AG08395 (cell line): ENCODE measurements around the gene TNNI2.
"Not testable (repeated sequence)": the region's sequence is repeated elsewhere in the genome, so short reads cannot be mapped to it uniquely, and the experiment has no call there.

Source experiments
- DNase-seq: peaks from one replicate; pipeline ENCODE4 v3.0.0; 2012; ENCODE audit warnings: mixed read lengths, low spot score

Gene TNNI2

DNA sequence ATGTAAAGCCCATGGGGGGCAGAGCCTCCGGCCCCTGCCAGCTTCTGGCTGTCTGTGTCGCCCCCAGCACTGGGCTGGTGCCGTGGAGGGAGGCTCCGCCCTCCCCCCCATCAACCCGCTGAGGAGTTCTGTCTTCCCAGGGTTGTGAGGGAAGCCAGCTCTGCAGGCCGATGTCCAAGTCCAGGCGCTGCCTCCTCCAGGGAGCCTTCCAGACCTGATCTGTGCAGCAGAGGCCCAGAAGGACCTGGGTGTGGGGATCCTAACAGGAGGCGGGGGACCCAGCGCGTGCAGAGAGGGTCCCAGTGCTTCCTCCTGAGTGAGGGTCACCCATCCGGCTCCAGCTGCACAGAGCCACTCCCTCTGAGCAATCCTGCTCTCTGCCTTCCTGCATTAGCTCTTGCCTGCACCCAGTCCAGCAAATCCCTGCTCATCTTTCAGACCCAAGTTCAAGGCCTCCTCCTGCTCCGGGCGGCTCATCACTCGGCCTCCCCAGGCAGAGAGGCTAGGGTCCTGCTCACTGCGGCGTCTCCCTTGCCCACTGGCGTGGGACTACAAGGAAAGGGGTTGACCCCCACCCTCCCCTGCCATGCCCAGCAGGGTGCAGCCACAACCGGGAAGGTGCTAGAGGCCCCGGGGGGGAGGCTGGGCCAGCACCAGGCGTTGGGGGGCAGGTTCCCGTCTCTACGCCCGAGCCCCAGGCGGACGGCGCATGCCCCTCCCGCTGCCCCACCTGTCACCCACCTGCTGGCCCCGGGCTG is 36.5 kb downstream of the TNNI2 start:
- no peak for DNase-seq

DNA sequence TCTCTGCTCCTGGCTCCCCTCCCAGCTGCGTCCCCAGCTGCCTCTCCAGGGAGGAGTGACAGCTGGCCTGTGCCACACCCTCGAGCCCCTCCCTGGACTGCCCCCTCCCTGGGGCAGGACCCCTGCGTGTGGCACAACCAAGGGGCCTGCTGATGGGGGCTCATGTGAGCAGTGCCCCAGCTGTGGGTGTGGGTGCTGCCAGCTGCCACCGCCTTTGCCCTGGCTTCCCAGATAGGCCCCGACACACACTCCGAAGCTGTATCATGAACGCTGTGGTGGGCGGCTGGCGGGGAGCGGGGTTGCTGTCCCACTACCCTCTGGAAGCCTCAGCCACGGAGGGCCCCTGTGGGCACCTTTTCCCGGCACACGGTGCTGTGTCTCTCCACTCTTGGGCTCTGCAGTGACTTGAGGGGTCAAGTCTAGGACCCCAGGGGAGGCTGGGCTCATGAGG is 37.1 kb downstream of the TNNI2 start:
- not testable (repeated sequence) for DNase-seq

DNA sequence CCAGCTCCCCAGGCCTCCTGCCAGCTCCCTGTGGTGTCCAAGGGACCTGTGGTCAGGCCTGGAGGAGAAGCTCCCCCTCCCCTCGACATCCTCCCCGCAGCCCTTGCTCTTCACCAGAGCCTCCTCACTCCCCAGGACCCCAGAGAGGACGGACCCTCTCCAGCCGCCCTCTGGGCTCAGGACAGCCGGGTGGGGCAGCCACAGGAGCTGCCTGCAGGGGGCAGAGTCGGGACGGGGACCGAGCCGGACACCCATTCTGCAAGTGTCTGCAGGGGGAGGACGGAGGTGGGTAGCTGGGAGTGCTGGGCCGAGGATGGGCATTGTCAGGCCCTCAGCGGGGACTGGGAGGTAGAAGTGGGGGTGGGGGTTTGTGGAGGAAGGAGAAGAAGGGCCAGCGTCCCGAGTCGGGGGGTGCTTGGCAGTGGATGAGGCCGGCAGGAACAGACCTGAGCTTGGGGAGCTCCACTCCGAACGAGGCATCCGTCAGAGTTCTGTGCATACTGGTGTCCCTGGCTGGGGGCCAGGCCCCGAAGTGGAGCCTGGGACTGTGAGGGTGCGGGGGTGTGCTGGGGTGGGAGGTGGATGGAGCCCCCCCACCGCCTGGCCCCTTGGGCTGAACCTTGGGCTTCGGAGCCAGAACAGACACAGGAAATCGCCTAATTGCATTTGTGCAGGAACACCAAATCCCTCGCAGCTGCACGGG is 37.7 kb downstream of the TNNI2 start:
- peak; percentile 31 for DNase-seq

DNA sequence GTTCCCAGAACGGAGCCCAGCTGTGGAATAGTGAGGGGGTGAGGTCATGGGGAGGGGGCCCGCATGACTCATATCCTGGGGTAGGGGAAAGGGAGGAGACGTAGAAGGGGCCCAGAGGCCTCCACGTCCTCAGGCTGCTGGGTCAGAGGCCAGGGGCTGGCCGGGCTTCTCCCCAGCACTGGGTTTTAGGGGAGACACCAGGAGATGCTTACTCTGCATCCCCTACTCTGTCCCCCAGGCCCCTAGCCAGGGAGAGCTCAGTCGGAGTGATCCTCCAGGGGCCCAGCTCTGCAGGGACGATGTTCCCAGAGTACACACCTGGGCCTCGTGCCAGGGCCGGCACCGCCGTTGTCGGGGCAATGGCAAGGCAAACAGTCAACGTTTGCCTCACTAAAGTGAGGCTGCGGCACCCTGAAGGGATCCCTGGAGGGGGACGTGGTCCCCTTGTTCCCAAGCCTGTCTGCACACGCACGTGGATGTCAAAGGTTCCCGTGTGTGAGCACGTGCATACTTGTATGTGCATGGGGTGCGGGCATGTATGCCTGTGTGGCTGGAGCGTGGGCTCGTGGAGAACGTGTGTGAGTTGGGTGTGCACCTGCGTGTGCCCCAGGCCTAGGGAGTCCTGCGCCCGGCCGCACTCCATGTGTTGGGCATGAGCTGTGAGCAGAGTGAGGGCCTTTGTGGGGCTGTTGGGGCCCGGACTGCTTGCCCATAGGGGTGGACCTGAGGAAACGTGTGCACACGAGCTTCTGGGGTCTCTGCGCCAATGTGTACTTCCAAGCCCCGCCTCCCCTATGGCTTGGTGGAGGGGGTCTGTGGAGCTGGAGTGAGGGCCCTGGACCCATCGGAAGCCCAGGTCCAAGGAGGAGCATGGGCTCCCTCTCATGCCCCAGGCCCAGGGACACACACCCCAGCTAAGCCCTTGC is 38.7 kb downstream of the TNNI2 start:
- DNase-seq = no peak

DNA sequence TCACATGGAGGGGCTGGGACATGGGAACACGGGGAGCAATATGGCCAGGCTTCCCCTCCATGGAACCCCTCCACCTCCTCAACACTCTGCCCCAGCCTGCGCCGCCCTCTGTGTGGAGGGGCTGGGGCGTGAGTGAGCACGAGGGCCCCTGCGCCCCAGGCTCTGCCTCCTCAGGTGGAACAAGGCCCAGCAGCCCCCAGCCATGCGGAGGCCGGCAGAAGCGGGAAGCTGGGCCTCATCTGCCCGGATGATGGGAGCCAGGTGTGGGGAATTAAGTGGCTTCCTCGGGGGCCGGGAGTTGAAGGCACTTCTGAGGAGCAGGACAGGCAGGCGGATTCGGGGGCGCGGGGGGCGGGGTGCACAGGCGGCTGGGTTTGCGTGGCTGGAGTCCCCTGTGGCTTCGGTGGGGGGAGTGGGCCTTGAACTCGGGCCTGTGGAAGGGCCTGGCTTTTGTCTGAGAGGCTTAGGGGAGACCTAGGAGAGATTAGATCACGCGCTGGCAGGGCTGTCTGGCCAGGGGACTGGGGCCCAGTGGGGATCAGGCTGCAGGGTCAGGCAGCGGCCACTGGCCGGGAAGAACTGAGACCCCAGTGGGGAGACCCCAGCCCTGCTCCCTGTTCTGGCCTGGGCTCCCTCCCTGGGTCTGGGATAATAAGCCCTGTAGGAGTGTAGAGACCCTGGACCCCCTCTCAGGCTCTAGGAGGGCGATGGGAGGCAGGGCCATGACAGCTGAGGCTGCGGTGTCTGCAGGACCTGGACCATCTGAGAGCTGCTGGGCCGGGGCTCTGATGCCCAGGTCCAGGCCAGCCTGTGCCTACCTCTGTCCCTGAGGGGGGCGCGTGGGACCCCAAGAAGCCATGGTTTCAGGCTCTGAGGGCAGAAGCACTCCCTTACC is 39.6 kb downstream of the TNNI2 start:
- DNase-seq = no peak

DNA sequence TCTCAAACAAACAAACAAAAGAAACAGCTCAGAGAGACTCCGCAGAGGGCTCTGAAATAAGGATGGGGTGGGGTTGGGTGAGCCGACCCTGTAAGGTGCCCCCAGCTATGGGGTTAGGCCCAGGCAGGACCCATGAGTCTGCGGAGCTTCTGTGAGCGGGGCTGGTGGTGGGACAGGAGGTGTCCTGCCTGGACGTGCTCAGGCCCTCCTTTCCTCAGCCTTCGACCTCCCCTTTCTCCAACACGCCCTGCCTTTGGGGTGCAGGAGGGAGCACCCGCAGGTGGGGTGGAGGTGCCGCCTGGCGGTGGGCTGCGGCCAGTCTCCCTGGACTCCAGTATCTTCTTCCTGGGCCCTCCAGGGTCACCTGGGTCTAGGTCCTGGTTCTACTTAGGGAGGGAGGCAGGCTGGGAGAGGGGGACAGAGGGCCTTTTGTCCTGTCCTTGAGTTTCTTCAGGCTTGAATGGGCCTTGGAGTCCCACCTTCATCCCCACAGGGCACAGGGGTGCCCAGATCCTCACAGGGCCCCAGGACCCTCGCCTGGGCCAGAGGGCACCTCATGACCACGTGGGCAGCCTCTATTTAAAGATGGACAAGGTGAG is 40.7 kb downstream of the TNNI2 start:
- no peak for DNase-seq

DNA sequence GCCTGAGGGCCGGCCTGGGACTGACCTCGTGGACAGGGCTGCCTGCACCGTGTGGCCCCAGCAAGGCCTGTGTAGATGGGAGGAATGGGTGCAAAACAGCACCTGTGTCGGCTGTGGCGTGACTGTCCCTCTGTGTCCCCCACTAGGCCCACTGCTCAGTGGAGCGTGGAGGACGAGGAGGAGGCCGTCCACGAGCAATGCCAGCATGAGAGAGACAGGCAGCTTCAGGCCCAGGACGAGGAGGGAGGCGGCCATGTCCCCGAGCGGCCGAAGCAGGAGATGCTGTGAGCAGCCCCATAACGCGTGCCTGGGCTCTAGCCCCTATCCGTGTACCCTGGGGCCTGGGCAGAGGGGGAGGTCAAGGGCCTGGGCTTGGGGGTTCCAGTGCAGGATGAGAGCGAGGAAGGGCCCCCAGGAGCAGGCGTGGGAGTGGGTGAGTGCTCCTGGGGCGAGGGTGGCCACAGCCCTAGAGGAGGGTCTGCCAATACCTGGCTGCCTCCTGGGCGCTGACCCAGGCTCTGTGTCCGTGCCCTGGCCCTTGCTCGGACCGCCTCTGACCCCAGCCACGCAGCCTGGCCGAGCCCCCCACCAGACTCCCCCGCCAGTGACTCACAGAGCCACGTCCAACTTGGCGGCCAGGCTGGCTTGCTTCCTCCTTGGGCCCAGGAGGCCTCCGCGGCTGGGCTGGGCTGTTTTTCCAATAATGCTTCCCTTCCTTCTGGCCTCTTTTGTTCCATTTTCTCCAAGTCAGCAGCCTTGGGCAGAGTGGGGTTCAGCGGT is 41.4 kb downstream of the TNNI2 start:
- DNase-seq = no peak

DNA sequence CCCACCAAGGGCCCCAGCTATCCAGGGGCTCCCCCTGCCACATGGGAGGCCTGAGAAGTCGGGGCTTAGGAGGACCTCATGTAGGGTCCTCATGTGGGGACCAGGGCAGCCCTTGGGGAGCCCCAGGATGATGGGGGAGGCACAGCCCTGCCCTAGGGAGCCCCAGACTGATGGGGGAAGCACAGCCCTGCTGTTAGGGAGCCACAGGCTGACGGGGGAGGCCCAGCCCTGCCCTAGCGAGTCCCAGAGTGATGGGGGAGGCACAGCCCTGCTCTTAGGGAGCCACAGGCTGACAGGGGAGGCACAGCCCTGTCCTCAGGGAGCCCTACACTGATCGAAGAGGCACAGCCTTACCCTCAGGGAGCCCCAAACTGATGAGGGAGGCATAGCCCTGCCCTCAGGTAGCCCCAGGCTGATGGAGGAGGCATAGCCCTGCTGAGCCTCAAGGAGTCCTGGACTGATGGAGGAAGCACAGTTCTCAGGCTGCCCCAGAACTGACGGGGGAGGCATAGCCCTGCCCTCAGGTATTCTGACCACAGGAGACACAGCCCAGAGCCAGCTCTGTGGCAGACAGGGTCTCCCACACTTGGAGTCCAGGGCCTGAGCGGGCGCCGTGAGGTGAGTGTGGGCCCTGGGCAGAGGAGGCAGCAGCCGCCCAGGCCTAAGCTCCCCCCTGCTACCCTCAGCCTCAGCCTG is 42.1 kb downstream of the TNNI2 start:
- DNase-seq = no peak

DNA sequence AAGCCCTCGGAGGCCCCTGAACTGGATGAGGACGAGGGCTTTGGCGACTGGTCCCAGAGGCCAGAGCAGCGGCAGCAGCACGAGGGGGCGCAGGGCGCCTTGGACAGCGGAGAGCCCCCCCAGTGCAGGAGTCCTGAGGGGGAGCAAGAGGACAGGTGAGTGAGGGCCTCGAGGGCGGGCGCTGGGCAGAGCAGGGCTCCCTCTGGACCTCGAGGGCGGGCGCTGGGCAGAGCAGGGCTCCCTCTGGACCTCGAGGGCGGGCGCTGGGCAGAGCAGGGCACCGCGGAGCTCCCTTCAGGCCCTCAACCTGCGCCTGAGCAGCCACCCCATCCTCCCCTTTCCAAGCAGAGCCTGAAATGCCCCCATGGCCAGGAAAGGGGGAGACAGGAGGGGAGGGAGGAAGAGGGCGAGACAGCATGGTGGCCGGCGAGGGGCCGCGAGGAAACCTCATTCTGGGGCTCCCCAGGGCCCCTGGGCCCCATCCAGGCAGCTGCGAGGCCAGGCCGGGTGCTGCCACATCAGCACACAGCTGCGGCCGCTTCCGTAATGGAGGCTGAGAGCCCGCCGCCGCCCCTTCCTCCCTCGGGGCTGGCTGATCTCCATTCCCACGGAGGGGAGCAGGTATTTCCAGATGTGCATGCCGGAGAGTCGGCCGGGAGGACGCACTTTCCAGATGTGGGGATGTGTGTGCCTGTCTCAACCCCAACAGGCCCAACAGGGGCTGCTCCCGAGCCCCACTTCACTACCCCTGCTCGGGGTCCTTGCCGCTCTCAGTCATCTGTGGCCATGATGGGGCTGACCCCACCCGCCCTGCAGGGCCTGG is 42.9 kb downstream of the TNNI2 start:
- DNase-seq = no peak

DNA sequence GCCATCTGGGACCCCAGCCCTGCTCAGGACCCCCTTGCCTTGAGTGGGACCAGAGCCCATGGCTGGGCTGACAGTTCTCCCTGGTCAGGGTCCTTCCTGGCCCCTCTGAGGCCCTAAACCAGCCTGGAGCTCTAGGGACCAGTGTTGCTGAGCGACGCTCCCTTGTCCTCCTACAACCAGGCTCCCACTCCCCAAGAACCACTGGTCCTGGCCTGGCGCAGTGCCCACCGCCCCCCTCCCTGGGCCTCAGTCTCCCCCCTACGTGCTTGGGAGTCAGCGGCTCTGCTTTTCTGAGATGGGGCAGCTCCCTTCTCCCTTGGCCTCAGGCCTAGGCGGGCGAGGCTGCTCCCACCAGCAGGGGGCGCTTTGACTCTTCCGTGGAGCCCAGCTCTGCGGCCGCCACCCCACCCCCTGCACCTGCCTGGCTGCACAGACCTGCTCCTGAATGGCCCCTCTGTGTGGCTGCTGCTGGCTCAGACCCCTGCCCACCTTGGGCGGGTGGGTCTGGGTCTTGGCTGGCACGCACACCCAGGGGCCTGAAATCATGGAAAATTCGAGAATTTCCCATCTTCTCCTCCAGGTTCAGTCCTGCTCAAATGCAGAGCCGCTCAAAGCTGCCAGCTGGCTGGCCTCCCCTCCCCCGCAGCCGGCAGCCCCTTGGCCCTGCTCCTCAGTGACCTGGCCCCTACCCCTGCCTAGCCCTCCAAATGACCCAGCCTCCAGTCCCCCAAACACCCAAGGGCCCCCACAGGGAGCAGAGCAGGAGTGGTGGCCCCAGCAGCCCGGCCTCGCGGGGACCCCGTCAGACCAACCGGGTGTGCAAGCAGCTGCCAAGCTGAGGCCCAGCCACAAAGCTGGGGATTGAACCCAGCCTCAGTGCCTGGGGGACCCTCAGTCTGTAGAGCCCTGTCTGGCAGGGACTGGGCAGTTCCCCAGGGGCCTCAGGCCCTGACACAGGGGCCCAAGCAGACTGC is 43.8 kb downstream of the TNNI2 start:
- DNase-seq = peak; percentile 82

DNA sequence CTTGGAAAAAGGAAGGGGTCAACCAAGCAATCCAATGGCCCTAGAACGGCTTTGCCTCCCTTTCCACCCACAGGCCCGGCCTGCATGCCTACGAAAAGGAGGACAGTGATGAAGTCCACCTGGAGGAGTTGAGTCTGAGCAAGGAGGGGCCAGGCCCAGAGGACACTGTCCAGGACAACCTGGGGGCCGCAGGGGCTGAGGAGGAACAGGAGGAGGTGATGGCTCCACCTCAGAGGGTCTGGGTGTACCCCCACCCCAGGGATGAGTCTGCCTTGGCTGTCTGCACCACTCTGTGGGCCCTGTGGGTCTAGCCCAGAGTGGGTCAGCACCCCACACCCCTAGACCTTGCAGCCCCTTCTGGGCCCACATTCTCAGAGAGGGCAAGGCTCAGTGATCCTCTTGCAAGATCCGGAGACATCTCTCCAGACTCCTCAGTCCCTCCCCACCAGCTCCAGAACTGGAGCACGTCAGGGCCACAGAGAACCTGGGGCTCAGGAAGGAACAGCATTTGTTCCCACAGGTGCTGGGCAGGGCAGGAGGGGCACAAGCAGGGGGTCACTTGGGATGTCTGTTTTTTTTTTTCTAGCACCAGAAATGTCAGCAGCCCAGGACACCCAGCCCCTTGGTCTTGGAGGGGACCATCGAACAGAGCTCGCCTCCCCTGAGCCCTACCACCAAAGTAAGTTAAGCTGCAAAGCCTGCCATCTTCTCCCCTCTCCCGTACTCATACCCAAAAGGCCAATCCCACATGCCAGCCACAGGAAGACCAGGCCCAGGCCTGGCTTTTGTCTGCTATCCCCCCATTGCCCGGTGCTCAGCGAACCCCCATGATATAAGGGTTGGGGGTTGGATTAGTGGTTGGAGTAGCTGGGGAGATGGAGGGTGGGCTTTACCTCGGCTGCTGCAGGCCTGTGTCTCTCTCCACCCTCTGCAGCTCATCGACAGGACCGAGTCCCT is 44.8 kb downstream of the TNNI2 start:
- no peak for DNase-seq

DNA sequence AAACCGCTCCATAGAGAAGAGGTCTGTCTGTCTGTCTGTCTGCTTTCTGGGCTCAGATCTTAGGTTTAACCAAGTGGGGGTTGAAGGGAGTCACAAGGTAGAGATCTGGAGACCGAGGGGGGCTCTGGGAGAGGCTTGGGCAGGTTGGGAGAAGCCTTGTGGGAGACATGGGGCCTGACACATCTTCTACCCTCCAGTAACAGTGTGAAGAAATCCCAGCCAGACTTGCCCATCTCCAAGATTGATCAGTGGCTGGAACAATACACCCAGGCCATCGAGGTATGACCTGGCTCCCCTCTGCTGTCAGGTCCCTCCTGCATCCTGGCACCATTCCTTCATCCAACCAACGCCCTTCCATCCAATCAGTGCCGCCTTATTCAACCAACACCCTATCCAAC is 45.5 kb downstream of the TNNI2 start:
- DNase-seq = no peak

DNA sequence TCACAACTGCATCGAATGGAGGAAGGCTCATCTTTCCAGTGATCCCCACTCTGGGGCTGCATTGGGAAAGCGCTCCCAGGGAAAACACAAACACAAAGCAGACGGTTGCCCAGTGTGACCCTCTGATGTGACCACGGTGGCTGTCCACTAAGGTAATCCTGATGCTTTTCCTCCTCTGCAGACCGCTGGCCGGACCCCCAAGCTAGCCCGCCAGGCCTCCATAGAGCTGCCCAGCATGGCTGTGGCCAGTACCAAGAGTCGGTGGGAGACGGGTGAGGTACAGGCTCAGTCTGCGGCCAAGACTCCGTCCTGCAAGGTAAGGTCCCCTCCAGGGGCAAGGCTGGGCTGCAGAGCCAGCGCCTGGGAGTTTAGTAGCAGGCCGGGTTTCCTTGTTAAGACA is 47.8 kb downstream of the TNNI2 start:
- DNase-seq = not testable (repeated sequence)

DNA sequence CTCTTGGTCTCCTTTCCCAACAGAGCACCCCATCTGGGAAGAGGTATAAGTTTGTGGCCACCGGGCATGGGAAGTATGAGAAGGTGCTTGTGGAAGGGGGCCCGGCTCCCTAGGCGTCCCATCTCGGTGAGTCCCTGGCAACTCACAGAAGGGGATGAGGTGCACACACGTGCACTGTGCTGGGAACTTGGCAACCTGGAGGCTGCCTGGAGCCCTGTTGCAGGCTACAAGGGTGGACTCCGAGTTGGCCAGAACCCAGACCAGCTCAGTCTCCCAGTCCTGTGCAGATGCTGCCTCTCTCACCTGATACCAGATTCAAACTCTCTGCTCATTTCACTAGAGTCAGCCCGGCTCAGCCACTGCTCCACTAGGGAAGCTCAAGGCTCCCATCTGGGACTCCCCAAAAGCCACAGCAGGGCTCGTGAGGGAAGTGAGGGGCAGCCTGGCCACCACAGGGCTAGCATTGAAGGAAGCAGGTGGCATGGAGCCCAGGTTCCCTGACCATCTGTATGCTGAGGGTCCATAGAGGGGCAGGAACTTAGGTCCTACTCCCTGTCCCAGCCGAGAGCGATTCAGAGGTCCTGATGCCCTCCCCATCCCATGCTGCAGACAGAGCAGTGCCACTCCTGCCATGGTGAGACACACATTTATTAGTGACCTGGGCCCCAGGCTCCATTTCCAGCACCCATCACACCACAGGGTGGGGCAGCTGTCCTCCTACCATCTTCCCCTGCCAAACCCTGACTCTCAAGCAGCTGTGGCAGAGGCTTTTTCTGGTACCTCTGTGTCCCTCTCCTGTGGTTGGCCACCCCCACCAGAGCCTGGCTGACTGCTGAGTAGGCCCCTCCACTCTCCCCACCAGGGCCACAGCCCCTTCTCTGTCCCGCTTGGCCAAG is 48.9 kb downstream of the TNNI2 start:
- DNase-seq = no peak

DNA sequence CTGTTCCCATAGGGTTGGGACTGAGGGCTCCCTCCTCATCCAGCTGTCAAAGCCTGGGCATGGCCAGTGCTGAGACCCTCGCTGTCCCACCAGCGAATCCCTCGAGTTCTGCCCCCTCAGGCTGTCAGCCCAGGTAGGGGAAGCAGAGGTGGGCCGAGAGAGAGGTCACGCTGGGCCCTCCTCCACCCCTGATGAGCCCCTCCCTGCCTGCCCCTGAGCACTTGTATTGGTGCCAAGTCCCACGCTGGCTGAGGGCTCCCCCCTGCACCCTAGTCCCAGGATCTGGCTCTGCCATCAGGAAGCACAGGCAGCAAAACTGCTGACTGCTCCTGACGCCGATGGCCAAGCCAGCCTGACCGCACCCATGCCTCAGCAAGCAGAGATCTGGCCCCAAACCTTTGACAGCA is 49.6 kb downstream of the TNNI2 start:
- DNase-seq = no peak
